ENCODE results near the gene DCN. TPM values are rescaled to one million over a fixed set of nuclear protein-coding genes. Genes with fewer than 3 reads are reported as not detected.

DCN gene
- total and polyA plus RNA-seq, 2 donors (not counting 3 experiments of a cell fraction or from before 2014, with no cell fraction given): 0.42 to 0.43 TPM

DNA sequence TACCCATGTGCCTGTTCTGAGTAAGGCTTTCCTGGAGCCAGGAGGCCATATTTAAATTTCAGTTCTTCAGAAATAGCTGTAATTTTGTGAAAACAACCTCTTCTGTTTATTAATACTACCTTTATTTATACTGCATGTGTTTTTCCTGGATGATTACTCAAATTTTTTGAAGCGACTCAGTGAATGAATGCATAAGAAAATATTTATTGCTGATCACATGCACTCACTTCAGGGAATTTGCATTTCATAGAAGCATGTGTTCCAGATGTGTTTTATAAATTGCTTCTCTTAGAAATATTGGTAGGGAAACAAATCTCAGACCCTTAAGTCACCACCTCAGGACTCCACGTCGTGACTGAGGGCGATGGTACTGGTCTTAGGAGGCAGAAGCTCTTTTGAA lies 21.8 kb upstream of the DCN start:
- no peaks in the 10 kb centered on the region for H3K9me1 ChIP-seq (replicated peaks; ENCODE audit: control insufficient read depth, extremely low read depth, insufficient read depth, low read length)
- POLR2A ChIA-PET: no interaction called here
- dilution Hi-C loops (cut with MboI; ENCODE audit: extremely low pct_ligation_motif_present, low sequenced_read_pairs) (no loop called here), intact Hi-C loops (cut with micrococcal nuclease) (no loop called here)
- no peak overlapping the region for H3K4me3 ChIP-seq (replicated peaks in 1 of 3; ENCODE audit: insufficient read depth in 1 of 3, low read depth in 1 of 3, low read length in 3 of 3)
- H3K9ac ChIP-seq (replicated peaks; ENCODE audit: extremely low read depth, insufficient read depth, low read length): no peak overlapping the region
- H3K9me3 ChIP-seq (replicated peaks; ENCODE audit: control insufficient read depth, insufficient read depth, low read length): no peaks in the 10 kb centered on the region
- CTCF ChIA-PET: interaction anchor here (0.7 to 1.6 kb wide), 2 partner anchors 53 to 122 kb away, joined by 3 to 4 read pairs; no protein-coding TSS in a partner anchor
- no peaks in the 10 kb centered on the region for H4K20me1 ChIP-seq (replicated peaks; ENCODE audit: control insufficient read depth, extremely low read depth, insufficient read depth, low read length)
- no TSS peak for BruUV-seq (replicated peaks)
- no peak overlapping the region for H3K4me2 ChIP-seq (ENCODE audit: insufficient read depth, low read length)
- DNase-seq (ENCODE audit: low read depth, low spot score): no peak
- H3K27ac ChIP-seq (ENCODE audit: insufficient read depth, low read depth, low read length): no peak overlapping the region
- no peaks in the 10 kb centered on the region for H3K4me1 ChIP-seq (ENCODE audit: control insufficient read depth, extremely low read depth, insufficient read depth, low read length)
- no peak overlapping the region for H2AFZ ChIP-seq (ENCODE audit: low read depth, low read length)
- FAIRE-seq: no peak
- TF ChIP-seq POLR2AphosphoS5 (IDR thresholded peaks at IDR 0.05; ENCODE audit: insufficient read depth, low read depth, low read length) (no peak), POLR2A (IDR thresholded peaks at IDR 0.05; ENCODE audit: low read depth, low read length) (no peak), GATA2 (IDR thresholded peaks at IDR 0.05; ENCODE audit: insufficient read depth, insufficient read length, low read depth, low read length) (no peak), FOS (IDR thresholded peaks at IDR 0.05; ENCODE audit: borderline replicate concordance, insufficient read depth, low read length) (no peak), MYC (IDR thresholded peaks at IDR 0.05; ENCODE audit: low read depth, low read length) (no peak), JUN (IDR thresholded peaks at IDR 0.05; ENCODE audit: borderline replicate concordance, insufficient read depth, insufficient read length, low read depth) (no peak), EZH2 (IDR thresholded peaks at IDR 0.05; ENCODE audit: borderline replicate concordance, low read depth, low read length, severe bottlenecking) (no peak)
- TF ChIP-seq, protein P1, sequence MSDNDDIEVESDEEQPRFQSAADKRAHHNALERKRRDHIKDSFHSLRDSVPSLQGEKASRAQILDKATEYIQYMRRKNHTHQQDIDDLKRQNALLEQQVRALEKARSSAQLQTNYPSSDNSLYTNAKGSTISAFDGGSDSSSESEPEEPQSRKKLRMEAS (IDR thresholded peaks at IDR 0.05; ENCODE audit: insufficient read depth, insufficient read length): no peak
- TF ChIP-seq, protein P2, sequence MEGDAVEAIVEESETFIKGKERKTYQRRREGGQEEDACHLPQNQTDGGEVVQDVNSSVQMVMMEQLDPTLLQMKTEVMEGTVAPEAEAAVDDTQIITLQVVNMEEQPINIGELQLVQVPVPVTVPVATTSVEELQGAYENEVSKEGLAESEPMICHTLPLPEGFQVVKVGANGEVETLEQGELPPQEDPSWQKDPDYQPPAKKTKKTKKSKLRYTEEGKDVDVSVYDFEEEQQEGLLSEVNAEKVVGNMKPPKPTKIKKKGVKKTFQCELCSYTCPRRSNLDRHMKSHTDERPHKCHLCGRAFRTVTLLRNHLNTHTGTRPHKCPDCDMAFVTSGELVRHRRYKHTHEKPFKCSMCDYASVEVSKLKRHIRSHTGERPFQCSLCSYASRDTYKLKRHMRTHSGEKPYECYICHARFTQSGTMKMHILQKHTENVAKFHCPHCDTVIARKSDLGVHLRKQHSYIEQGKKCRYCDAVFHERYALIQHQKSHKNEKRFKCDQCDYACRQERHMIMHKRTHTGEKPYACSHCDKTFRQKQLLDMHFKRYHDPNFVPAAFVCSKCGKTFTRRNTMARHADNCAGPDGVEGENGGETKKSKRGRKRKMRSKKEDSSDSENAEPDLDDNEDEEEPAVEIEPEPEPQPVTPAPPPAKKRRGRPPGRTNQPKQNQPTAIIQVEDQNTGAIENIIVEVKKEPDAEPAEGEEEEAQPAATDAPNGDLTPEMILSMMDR (IDR thresholded peaks at IDR 0.05; ENCODE audit: extremely low read depth in 1 of 2, insufficient read depth in 1 of 2, low read depth in 1 of 2, low read length in 2 of 2): no peak
- H3K27me3 ChIP-seq (ENCODE audit: control insufficient read depth in 2 of 2, insufficient read depth in 2 of 2, low read length in 2 of 2): no peaks in the 10 kb centered on the region
- H3K79me2 ChIP-seq (ENCODE audit: control insufficient read depth, insufficient read depth, low read length): no peaks in the 10 kb centered on the region
- H3K36me3 ChIP-seq (ENCODE audit: control insufficient read depth in 2 of 2, extremely low read depth in 1 of 2, insufficient read depth in 2 of 2, low read length in 2 of 2): no peaks in the 10 kb centered on the region
